Gastrocnemius medialis (tissue), 4 donors: ENCODE results near the gene ARHGAP22. TPM values are rescaled to one million over a fixed set of nuclear protein-coding genes. Genes with fewer than 3 reads are reported as not detected.
A peak's percentile ranks its signal among the peaks of the same experiment; 100 is the strongest.

Experiments
- ATAC-seq, 2 donors: fragments of 150-250 bp; one replicate each; pipeline ENCODE4 v1.9.1; 2016
- DNase-seq, 2 donors: peaks; one replicate each; pipeline ENCODE4 v3.0.0-alpha.2; 2019
- H3K27ac ChIP-seq, 4 donors: fragments of 200-600 bp; sonication (generic); 1 replicate in 1 of 4; 2 replicates in 3 of 4; pipeline ENCODE4 v1.5.1; 2016 to 2018; ENCODE audit warnings: mild to moderate bottlenecking in 2 of 4, moderate library complexity in 1 of 4
- H3K27me3 ChIP-seq, 3 donors: fragments of 200-600 bp; sonication (generic) in 2 of 3; 1 replicate in 1 of 3; 2 replicates in 2 of 3; pipeline versions ENCODE4 v1.5.1 to v1.6.0; 2016 to 2019; ENCODE audit warnings: mild to moderate bottlenecking in 1 of 3, moderate library complexity in 1 of 3
- H3K36me3 ChIP-seq, 2 donors: fragments of 200-600 bp; sonication (generic) in 1 of 2; one replicate each; pipeline ENCODE4 v1.5.1; 2017 to 2018
- H3K4me1 ChIP-seq, 2 donors: fragments of 200-600 bp; sonication (generic) in 1 of 2; one replicate each; pipeline ENCODE4 v1.5.1; 2016 to 2017; ENCODE audit warnings: mild to moderate bottlenecking in 2 of 2
- H3K4me3 ChIP-seq, 4 donors: fragments of 200-600 bp; sonication (generic) in 3 of 4; 1 replicate in 1 of 4; 2 replicates in 3 of 4; pipeline ENCODE4 v1.5.1; 2016 to 2019; ENCODE audit warnings: mild to moderate bottlenecking in 2 of 4
- H3K9me3 ChIP-seq, 3 donors: fragments of 200-600 bp; sonication (generic) in 2 of 3; 1 replicate in 1 of 3; 2 replicates in 2 of 3; pipeline ENCODE4 v1.5.1; 2016 to 2019
- POLR2A ChIP-seq, 2 donors: fragments of 450-650 bp; IDR thresholded peaks; one replicate each; pipeline ENCODE4 v1.6.1; 2017; ENCODE audit warnings: antibody characterized with exemption in 2 of 2, mild to moderate bottlenecking in 2 of 2, moderate library complexity in 2 of 2
- in situ Hi-C, 4 donors: fragments of 200-750 bp; cut with MboI; loops; one replicate each; pipeline versions ENCODE4 v1.15.0 to v1.8.0; 2017; ENCODE audit warnings: low sequenced_read_pairs in 4 of 4
- intact Hi-C: fragments of 100-400 bp; cut with DNase I; formaldehyde crosslinking; loops from one replicate; pipeline ENCODE4 v1.15.1; 2023; ENCODE audit warnings: low total_unique reads
- total RNA-seq, 4 donors: library from RNA; depleted of rRNA; stranded (reverse); fragments of >200 nt; gene quantifications; one replicate each; pipeline versions ENCODE4 v1.1.0 to v1.2.3, GENCODE V29; 2016
- TF ChIP-seq, protein P1 (sequence below), 5 experiments: fragments of 450-650 bp in 3 of 5; fragments of 200-600 bp in 2 of 5; sonication (generic) in 2 of 5; IDR thresholded peaks in 4 of 5; conservative IDR thresholded peaks in 1 of 5; 1 replicate in 4 of 5; 2 replicates in 1 of 5; pipeline ENCODE4 v1.5.1; 2016 to 2019; ENCODE audit warnings: antibody characterized with exemption in 5 of 5, mild to moderate bottlenecking in 3 of 5, moderate library complexity in 3 of 5

The ARHGAP22 gene, protein sequence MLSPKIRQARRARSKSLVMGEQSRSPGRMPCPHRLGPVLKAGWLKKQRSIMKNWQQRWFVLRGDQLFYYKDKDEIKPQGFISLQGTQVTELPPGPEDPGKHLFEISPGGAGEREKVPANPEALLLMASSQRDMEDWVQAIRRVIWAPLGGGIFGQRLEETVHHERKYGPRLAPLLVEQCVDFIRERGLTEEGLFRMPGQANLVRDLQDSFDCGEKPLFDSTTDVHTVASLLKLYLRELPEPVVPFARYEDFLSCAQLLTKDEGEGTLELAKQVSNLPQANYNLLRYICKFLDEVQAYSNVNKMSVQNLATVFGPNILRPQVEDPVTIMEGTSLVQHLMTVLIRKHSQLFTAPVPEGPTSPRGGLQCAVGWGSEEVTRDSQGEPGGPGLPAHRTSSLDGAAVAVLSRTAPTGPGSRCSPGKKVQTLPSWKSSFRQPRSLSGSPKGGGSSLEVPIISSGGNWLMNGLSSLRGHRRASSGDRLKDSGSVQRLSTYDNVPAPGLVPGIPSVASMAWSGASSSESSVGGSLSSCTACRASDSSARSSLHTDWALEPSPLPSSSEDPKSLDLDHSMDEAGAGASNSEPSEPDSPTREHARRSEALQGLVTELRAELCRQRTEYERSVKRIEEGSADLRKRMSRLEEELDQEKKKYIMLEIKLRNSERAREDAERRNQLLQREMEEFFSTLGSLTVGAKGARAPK
- under 1 TPM in 3 of 4 donors, not detected in 1; 0.69 to 0.92 (median 0.72) TPM for total RNA-seq

DNA sequence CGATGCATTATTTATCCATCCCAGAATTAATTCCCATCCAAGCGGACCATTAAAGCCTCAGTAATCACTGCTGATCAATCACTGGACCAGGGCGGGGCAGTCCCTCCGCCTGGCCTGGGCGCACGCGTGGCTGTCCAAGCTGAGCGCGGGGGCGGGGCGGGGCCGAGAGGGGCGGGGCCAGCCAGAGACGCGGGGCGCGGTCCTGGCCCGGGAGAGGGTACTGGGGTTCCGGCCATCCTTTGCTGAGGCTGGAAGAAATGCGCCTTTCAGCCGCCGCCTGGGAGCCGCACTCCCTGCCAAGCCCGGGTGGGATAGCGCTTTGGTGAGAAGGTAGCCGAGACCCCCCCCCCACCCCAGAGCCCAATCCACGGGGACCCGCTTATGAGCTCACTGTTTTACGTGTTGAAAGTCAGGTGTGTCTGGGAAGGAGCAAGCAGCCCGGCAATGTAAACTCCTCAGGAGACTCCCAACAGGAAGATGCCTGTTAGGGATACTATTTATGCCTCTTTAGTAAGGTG, at the start of gene ARHGAP22:
Gene ARHGAP22 (minus strand): TSS at position 83 of the 518 bp plus-strand sequence. CDS start 277 bp downstream, outside the sequence.
- no peaks in the 10 kb centered on the region for H3K9me3 ChIP-seq
- intact Hi-C loops: no loop called here
- TF ChIP-seq POLR2A (IDR thresholded peaks at IDR 0.05): peak; percentile 7 to 19
- TF ChIP-seq, protein P1, sequence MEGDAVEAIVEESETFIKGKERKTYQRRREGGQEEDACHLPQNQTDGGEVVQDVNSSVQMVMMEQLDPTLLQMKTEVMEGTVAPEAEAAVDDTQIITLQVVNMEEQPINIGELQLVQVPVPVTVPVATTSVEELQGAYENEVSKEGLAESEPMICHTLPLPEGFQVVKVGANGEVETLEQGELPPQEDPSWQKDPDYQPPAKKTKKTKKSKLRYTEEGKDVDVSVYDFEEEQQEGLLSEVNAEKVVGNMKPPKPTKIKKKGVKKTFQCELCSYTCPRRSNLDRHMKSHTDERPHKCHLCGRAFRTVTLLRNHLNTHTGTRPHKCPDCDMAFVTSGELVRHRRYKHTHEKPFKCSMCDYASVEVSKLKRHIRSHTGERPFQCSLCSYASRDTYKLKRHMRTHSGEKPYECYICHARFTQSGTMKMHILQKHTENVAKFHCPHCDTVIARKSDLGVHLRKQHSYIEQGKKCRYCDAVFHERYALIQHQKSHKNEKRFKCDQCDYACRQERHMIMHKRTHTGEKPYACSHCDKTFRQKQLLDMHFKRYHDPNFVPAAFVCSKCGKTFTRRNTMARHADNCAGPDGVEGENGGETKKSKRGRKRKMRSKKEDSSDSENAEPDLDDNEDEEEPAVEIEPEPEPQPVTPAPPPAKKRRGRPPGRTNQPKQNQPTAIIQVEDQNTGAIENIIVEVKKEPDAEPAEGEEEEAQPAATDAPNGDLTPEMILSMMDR (IDR thresholded peaks at IDR 0.05 in 4 of 5, conservative IDR thresholded peaks at IDR 0.05 in 1 of 5): no peak
- H3K36me3 ChIP-seq: no peaks in the 10 kb centered on the region
- peaks cover 6 to 11% (median 9%) of the 10 kb centered on the region in 3 donors for H3K27me3 ChIP-seq
- peaks cover 5 to 6% of the 10 kb centered on the region in 2 donors for H3K4me1 ChIP-seq
- in situ Hi-C loops: no loop called here
- DNase-seq (peak in 1 of 2 donors; percentile 34), ATAC-seq (peak; percentile 55 to 57)
- H3K27ac ChIP-seq: peak within 1 kb of the TSS; percentile 54 to 65 (median 59)
- peak within 1 kb of the TSS; percentile 49 to 65 (median 58) for H3K4me3 ChIP-seq

DNA sequence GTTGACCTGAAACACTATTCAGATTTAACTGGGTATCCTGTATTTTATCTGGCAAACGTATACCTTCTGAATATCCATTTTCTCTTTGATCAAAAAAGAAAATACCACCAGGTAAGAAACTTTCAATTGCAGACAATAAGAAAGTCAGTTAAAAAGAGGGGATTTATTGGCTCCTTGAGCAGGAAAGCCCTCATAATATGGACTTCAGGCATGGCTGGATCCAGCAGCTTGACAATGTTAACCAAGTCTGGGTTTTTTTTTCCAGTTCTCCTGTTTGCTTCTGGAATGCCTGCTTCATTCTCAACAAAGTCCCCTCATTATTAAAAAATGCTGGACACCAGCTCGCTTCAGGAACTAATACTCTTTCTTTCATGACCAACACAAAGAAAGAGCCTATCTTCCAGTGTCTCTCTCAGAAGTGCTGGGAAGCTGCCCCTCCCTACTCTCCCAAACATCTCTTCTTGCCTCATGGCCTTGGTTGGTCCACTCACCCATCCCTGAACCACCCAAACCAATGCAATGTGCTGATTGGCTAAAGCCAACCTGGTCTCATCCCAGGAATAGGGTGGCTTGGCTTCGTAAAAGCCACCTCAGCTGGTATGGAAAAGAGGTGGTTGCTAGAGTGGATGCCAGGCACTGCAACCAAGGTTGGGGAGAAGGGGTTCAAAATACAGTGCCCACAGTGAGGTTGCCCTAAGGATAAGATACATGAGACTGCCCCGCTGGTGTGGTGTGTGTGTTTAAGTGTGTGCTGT, 49.2 kb upstream of the ARHGAP22 start:
- Histone ChIP-seq H3K27ac (no peak overlapping the region), H3K36me3 (no peaks in the 10 kb centered on the region), H3K9me3 (no peaks in the 10 kb centered on the region), H3K4me1 (peaks cover 3 to 15% of the 10 kb centered on the region in 2 donors), H3K27me3 (no peaks in the 10 kb centered on the region), H3K4me3 (no peak overlapping the region)
- in situ Hi-C loops (loop anchor here (10.0 to 25.0 kb wide), 4 partner anchors 99 to 858 kb away; no protein-coding TSS in a partner anchor), intact Hi-C loops (no loop called here)
- ATAC-seq: no peak
- no peak for DNase-seq
- no peak for TF ChIP-seq POLR2A (IDR thresholded peaks at IDR 0.05)
- TF ChIP-seq, protein P1 (IDR thresholded peaks at IDR 0.05 in 4 of 5, conservative IDR thresholded peaks at IDR 0.05 in 1 of 5): no peak

DNA sequence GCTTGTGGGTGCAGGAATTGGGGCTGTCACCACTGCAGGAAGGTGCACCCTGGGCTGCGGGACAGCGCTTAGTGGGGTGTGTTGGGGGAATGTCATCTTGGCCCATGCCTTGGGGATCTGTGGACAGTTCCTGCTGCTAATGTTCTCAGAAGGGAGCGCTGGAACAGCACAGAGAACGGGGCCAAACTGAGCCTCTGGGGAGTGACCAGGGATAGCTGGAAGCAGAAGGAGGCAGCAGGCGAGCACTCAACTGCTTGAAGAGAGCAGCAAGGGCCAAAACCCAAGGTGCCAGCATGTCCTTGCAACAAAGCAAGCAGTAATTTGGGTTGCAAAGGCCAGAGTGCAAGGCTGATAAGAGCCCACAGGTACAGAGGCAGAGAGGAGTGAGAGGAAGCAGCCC, 48.5 kb upstream of the ARHGAP22 start:
- H3K27me3 ChIP-seq: no peaks in the 10 kb centered on the region
- ATAC-seq (no peak), DNase-seq (no peak)
- H3K4me1 ChIP-seq: peaks cover 3 to 15% of the 10 kb centered on the region in 2 donors
- H3K9me3 ChIP-seq: no peaks in the 10 kb centered on the region
- no peaks in the 10 kb centered on the region for H3K36me3 ChIP-seq
- in situ Hi-C loops (loop anchor here (10.0 to 25.0 kb wide), 4 partner anchors 99 to 859 kb away; no protein-coding TSS in a partner anchor), intact Hi-C loops (no loop called here)
- no peak overlapping the region for H3K4me3 ChIP-seq
- TF ChIP-seq, protein P1 (IDR thresholded peaks at IDR 0.05 in 4 of 5, conservative IDR thresholded peaks at IDR 0.05 in 1 of 5): no peak
- TF ChIP-seq POLR2A (IDR thresholded peaks at IDR 0.05): no peak
- H3K27ac ChIP-seq: no peak overlapping the region

DNA sequence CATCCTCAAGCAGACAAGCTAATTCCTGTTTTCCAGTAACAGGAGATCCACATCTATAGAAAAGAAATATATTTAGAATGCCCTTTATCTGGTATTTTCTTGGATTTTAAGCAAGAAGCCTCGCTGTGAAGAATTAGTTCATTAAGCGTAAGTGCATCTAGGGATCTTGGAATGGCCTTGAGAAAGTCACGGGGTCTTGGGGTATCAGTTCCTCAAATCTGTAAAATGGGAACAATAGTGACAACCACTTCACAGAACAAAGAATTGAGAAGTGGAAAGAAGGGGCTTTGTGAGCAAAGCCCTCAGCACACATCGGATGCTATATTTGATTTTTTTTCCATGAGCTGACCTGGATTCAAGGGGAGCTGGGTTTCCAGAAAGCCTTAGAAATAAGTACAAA, 47.5 kb upstream of the ARHGAP22 start:
- no peak for DNase-seq
- no peak for ATAC-seq
- no peak overlapping the region for H3K27ac ChIP-seq
- TF ChIP-seq POLR2A (IDR thresholded peaks at IDR 0.05): no peak
- TF ChIP-seq, protein P1 (IDR thresholded peaks at IDR 0.05 in 4 of 5, conservative IDR thresholded peaks at IDR 0.05 in 1 of 5): no peak
- no peaks in the 10 kb centered on the region for H3K9me3 ChIP-seq
- no peak overlapping the region for H3K4me3 ChIP-seq
- in situ Hi-C loops (loop anchor here (10.0 to 25.0 kb wide), 4 partner anchors 98 to 860 kb away; no protein-coding TSS in a partner anchor), intact Hi-C loops (no loop called here)
- H3K36me3 ChIP-seq: no peaks in the 10 kb centered on the region
- peaks cover 3 to 15% of the 10 kb centered on the region in 2 donors for H3K4me1 ChIP-seq
- no peaks in the 10 kb centered on the region for H3K27me3 ChIP-seq
